ENCODE results near the gene OTUD5. TPM values are rescaled to one million over a fixed set of nuclear protein-coding genes. Genes with fewer than 3 reads are reported as not detected.

The OTUD5 gene
- total and polyA plus RNA-seq, 2 of the 13 experiments (the other 11 are each of a cell fraction or from before 2014, with no cell fraction given) = 18.4 to 42.2 TPM

- Histone ChIP-seq H3K4me2 (ENCODE audit: low read depth, low read length) (no peak overlapping the region), H3K4me3 (replicated peaks in 1 of 3; ENCODE audit: insufficient read depth in 1 of 3, low read depth in 2 of 3, low read length in 3 of 3) (no peak overlapping the region), H3K9me3 (ENCODE audit: low read length) (no peaks in the 10 kb centered on the region), H3K27ac (ENCODE audit: extremely low read length, insufficient read depth, low read length) (no peak overlapping the region), H3K36me3 (replicated peaks in 1 of 2; ENCODE audit: control insufficient read depth in 1 of 2, insufficient read depth in 2 of 2, low read length in 2 of 2) (peaks cover 2 to 17% of the 10 kb centered on the region in 2 experiments; a peak in 2 of 5 replicates), H3K79me2 (ENCODE audit: insufficient read depth, low read length) (peaks cover 27% of the 10 kb centered on the region), H3K9ac (ENCODE audit: insufficient read depth, low read depth, low read length) (no peak overlapping the region), H2AFZ (ENCODE audit: low read length) (no peak overlapping the region), H3K27me3 (ENCODE audit: control insufficient read depth in 1 of 2, insufficient read depth in 2 of 2, low read length in 2 of 2) (no peaks in the 10 kb centered on the region; a peak in 1 of 5 replicates), H3K4me1 (ENCODE audit: insufficient read depth, low read length) (peaks cover 40% of the 10 kb centered on the region), H4K20me1 (ENCODE audit: insufficient read depth, low read length) (no peaks in the 10 kb centered on the region)
- FAIRE-seq = no peak
- ATAC-seq = no peak
- no TSS peak for BruUV-seq (replicated peaks)
- in situ Hi-C loops (cut with HindIII; ENCODE audit: extremely low pct_ligation_motif_present, low pct_unique_long_range_greater_than_20kb) (no loop called here), intact Hi-C loops (cut with micrococcal nuclease; ENCODE audit: unreplicated experiment) (loop anchor here (10.0 kb wide), 1 partner anchor 149 kb away; the partner anchor contains the start of gene GLOD5)
- WGBS (ENCODE audit: low lambda C conversion rate) = 91% methylated on average over 5 of the region's 5 CpGs
- TF ChIP-seq ZNF460 (CRISPR knock-in tag; IDR thresholded peaks at IDR 0.05; ENCODE audit: borderline replicate concordance) (no peak), FOXO4 (CRISPR knock-in tag; conservative IDR thresholded peaks at IDR 0.05) (no peak), ZNF432 (CRISPR knock-in tag; IDR thresholded peaks at IDR 0.05; ENCODE audit: borderline replicate concordance) (no peak), MXD3 (CRISPR knock-in tag; IDR thresholded peaks at IDR 0.05) (no peak), ASH2L (IDR thresholded peaks at IDR 0.05; ENCODE audit: insufficient read length, low read depth, low read length) (no peak), TEAD2 (CRISPR knock-in tag; IDR thresholded peaks at IDR 0.05) (no peak)
- ChIA-PET POLR2A (no interaction called here), CTCF (ENCODE audit: low intra/inter-chr PET ratio, low total read pairs) (no interaction called here)
- no peak for DNase-seq (ENCODE audit: low spot score)
Measured at GRCh38 chrX:48913605-48914366, 43.6 kb downstream of the OTUD5 start.
